HG03460 (cell line): Measurements from ENCODE around the gene BCAN.

ENCODE experiments used
- ATAC-seq: cut with Tn5 transposase; IDR thresholded peaks from one replicate; pipeline ENCODE4 v1.9.1; 2021; ENCODE audit not compliant: unreplicated experiment

The BCAN gene

DNA sequence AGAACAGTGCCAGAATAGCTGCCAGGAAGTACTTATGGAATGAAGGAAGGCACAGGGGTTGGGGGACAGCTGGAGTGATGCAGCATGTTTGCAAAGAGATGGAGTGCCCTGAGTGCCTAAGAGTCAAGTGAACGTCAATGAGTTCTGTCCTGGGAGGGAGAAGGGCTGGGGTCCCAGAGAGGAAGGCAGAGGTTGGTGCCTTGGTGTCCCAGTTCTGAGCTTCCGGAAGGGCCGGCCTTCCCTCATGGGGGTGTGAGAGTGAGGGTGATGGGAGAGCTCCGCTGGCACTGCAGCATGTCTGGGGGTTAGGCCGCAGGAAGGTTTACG is 17.7 kb downstream of the BCAN start:
- no peak for ATAC-seq

DNA sequence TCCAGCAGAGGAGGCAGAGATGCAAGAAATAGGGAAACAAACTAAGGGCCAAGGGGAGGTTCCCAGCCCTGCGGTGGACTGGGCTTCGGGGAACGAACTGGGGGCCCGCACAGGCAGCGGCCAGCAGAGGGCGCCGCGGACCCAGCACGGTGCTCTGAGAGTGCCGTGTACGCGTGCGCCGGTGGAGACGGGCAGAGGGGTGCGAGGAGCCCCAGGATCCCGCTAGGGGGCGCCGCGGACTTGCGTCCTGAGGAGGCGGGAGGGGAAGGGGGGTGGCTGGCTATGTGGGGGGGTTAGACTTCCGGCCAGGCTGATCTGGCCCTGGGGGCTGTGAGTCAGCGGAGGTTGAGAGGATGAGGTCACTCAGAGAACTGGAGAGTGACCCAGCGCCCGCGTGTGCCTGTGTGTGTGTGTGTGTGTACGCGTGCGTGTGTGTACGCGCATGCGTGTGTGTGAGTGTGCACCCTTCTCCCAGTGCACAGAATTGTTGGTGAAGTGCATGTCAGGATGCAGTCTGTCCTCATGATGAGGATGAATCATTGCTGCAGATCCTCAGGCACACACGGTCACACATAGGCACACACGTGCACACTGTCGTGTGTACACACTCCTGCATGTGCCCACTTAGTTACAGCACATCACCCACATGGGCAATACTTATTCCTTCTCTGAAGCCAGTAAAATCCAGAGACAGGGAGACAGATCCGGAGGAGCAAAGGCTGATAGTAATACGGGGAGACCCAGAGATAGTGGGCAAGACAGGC is 18.3 kb downstream of the BCAN start:
- ATAC-seq, result peak; percentile 62

DNA sequence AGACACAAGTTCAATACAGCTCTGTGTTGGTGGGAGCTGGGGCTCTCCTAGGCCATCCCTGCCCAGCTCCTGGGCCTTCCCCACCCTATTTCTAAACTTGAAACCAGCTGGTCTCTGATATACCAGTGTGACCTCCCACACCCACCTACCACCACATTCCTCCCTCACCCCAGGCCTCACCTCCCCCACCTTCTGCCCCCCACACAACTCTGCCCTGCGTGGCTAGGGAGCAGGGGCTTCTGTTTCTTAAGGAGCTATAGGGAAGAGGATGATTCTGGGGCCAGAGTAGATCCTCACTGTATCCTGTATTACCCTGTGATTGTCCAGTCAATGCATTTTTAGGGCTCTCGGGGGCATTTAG is 18.8 kb downstream of the BCAN start:
- peak; percentile 11 for ATAC-seq

DNA sequence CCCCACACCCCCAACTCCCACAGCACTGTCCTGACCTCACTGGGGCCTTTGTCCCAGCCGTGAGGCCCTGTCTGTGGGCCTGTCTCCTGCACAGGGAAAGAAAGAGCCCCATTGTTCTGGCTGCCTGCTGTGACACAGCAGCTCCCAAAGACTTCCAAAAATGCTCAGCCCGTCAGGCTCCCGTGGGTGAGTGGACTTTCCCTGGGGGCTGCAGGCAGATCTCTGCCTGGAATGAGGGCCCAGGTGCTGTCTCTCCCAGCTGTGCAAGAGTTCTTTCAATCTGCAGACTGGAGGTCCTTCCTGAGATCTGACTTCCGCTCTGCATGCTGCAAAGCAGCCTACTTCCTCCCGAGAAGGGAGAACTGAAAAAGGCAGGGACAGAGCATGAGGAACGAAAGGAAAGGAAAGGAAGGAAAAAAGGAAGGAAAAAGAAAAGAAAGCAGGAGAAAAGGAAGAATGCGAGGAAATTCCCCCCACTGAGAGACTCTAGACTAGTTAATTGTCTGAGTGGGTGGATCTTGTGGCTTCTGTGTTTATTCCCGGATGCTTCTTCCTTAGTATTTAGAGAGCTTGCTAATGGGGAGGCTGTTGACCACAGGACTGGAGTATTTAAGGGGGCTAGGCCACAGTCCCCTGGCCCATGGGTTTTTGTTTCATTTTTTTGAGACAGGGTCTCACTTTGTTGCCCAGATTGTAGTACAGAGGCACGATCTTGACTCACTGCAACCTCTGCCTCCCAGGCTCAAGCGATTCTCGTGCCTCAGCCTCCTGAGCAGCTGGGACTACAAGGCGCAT is 20.3 kb downstream of the BCAN start:
- no peak for ATAC-seq

DNA sequence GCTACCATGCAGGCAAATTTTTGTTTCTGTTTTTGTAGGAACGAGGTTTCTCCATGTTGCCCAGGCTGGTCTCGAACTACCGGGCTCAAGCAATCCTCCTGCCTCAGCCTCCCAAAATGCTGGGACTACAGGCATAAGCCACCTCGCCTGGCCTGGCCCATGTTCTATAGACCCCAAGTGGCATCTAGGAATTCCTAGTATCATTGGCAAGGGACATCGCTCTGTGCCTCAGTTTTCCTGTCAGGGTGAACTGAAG is 20.8 kb downstream of the BCAN start:
- ATAC-seq, result no peak

DNA sequence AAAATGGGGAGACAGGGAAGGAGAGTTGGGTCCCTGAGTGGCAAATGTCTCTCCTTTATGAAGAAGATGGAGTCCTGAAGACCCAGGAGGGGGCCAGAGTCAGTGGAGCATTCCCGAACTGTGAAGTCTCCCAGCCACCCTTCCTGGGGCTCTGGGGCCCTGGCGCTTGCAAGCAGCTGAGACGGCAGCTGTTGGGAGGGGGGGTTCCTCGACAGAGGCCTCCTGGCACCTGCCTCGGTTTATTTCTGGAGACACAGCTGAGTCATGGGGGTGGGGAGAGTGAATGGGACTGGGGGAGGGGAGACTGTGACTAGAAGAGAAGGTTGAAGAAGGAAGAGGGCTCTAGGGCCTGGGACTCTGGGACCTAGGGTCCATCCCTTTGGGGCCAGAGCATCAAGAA is 21.3 kb downstream of the BCAN start:
- no peak for ATAC-seq

DNA sequence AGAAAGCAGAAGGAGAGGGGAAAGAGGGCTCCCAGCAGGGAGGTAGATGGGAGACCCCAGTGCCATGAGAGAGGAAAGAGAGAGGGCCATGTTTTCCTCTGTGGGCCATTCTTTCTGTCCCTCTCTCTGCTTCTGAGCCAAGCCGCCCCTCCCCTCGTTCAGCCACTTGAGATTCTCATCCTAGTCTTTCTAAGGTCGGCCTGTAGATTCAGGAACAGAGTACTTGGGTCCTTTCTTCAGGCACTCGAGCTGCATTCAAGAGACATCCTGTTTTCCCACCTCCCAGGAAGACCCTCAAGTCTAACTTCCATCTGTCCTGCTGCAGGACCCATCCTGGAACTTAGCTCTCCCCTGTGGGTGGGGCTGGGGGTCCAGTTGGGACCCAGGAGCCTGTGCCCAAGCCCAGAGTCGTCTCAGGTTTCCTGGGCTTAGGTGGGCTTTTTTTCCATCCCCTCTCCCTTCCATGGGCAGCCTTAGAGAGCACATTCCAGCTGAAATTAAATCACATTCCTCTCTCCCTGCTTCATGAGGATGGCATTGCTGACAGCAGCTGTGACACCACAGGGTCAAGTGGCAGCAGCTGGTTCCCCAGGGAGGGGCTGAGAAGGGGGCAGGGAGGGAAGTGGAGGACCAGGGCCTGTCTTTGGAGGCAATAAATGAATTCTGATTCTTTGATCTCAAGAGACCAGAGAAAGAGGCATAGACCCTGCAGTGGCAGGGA is 22.3 kb downstream of the BCAN start:
- no peak for ATAC-seq

DNA sequence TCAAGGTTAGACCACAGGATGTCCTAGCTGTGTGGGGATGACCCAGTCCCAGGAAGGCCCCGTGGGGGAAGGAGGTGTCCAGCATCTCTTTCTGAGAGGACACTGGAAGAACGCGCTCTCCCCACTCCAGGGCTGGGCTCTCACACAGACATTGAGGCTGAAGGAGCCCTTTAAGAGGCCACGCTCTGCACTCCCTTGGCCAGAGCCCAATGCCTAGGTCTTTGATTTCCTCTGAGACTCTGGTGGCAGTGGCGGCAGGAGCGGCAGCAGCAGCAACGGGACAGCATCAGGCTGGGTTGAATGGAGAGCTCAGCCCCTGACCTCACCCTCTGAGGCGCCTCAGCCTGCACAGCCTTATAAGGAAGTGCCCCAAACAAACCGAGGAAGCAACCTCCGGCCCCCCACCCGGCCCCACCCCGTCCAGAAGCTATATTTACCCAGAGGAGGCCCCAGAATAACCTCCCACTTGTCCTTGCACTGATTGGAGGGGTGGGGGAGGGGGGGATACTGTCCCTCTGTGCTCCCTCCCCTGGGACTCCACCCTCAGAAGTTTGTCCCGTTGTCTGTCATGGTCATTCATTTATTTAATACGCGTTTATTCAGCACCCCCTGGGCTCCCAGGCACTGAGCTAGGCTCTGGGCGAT is 23.0 kb downstream of the BCAN start:
- no peak for ATAC-seq

DNA sequence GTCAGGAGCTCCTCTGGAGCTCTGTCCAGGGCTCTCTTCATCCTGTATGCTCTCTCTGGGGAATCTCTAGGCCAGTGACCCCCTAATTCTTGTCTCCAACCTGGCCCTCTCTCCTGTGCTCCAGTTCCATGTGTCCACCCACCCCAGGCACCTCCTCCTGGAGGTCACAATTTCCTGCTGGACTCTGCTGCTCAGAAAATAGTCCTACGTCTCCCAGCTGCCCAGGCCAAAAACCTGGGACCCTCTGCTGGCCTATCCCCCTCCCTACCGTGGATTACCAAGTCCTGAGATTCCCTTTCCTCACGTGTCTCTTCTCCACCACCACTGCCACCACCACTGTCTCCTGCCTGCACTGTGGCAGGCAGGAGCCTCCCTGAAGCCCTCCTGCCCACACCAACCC is 23.6 kb downstream of the BCAN start:
- ATAC-seq, result no peak

DNA sequence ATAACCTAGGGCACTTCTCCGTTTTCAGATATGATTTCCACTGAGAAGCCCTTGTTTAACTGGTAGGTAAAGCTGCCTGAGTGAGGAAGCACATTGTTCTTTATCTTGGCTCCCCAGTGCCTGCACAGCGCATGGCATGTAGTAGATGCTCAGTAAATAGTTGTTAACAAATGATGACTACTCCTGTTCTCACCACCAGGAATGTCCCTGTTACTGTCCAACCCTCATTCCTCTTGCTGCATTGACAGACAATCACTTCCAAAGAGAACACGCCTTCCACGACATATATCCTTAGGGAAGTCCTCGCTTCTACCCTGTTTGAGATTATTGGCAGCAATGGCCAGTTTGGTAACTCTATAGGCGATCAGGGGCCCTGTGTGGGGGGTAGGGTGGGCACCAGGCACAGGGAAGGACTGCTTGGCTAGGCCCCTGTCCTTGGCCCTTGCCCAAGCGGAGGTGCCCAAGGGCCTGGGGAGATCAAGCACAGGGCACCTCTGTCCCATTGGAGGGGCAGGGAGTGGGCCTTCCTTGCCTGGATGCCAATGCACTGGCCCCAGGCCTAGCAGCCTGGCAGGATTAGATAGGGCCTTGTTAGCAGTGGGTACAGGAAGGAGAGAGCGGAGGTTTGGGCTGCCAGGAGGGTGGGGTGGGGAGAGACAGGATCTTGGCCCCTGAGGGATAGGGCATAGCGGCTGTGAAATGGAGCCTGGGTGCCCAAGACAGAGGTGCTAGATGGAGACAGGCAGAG is 25.1 kb downstream of the BCAN start:
- no peak for ATAC-seq

DNA sequence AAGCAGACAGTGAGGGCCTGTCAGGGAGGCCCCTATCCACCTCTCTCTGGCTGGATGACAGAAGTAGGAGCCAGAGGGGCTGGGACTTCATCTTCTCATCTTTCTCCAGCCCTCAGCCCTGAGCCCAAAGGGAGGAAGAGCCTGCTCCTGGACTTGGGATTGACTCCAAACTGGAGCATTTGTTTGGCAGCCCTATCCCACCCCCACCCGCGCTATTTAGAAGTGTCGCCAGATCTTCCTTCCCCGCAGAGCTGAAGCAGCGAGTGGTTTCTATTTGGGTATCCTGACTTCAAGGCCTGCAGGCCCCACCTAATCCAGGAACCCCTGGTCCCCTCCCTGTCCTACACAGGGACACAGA is 25.7 kb downstream of the BCAN start:
- no peak for ATAC-seq

DNA sequence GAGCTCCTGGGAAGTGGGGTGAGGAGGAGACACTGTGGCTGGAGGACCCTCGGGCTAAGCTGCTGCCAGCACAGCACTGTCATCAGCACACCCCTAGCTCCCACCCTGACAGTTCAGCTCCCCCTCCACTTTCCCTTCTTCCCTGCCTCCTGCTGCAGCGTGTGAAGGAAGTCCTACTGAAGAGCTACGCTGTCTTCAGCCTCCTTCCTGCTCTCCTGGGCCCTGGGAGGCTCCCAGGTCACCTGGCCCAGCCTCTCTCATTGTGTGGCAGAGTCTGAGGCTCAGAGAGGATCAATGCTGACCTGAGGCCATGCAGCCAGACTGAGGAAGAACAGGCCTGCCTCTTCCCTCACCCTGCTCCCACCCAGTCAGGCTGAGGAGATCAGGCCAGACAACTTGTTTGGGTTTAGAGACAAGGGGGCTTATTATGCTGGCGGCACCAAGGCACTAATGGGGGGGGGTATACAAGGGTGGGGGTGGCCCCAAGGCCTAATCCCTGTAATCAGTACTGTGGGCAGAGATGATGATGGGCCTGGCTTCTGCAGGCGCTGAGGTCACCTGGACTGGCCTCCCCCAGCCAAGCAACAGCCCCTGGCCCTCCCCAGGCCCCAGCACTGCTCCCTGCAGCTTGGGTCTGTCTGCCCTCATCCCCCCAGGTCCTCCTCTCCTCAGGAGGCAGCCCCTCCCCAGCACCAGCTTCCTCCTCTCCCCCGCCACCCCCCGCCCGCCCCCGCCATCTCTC is 26.2 kb downstream of the BCAN start:
- no peak for ATAC-seq

DNA sequence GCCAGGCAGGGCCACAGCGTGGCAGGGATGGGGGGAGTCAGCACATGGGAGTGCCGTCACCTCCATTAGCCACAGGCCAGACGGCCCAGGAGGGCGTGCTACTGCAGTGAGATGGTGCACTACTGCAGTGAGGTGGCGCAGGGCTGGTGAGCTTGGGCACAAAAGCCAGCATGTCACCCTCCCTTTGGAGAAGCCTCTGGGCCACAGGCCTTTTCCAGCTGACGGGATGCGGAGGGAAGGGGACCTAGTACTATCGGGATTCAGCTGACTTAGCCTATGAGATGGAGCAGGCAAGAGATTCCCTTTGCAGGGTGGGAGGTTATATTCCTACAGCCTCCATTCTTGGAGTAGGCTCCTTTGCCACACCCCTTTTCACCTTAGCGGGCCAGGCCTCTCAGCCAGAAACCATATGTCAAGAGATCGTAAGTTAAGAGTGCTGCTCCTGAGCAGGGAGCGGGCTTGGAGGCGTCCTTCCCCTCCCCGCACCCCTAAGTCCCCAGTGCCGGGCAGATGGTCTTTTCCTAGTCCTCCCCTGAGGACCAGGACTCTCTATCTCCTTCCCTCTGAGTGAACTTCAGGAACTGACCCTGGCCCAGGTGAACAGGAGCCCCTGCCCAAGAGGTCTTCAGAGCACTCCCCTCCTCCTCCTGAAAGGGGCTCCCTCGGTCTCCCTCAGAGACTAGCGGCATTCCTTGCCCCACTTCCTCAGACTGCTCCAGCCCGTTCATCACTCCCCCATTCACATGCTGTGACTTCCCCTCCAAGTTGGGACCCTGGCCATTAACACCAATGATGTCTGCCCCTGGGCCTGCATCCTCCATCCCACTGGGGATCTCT is 27.1 kb downstream of the BCAN start:
- no peak for ATAC-seq

DNA sequence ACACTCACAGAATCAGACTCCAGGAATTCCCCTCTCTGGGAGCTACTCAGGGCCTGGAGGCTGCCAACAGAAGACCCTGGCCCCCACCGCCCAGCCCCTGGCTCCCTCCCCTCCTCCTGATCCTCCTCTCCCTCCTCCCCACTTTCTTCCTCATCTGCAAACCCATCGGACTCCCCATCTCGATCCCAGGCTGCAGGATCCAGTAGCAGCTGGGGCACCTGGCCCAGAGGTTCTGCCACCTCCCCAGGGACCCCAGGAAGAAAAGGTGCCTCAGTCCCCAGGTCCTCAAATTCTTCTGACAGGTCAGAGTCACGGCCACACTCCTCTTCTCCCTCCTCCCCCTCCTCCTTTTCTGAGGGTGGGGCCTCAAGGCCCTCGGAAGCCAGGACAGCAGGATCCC is 27.9 kb downstream of the BCAN start:
- ATAC-seq, result no peak

DNA sequence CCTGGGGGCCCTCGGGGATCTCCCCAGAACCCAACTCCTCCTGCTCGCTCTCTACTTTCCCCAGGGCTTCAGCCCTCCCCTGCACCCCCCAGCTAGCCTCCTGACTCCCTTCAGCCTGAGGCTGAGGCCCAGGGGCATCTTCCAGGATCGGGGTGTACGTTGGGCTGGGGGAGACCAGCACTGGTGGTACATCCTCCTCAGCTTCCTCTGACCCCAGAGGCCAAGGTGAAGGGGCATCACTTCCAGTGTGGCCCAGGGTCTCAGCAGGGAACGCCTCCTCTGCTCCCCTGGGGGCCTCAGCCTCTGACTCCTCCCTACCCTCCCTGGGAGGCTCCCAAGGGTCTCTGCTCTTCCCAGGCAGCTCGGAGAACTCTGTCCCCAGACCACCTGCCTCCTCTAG is 28.4 kb downstream of the BCAN start:
- ATAC-seq, result no peak

DNA sequence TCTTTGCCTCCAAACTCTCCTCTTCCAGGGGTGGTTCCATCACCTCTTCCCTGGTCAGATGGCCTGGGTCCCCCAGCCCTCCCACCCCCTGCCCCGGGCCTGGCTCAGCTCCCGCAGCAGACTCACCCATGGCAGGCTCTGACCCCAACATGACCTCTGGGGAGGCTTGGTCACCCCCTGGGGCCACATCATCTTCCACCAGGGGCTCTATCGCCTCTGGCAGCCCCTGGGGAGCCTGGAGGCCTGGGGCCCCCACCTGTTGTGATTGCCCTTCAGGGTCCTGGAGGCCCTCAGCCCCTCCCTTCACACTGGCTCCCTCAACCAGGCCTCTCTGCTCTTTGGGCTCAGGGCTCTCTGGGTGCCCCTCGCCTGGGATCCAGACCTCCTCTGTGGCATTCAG is 28.9 kb downstream of the BCAN start:
- no peak for ATAC-seq

DNA sequence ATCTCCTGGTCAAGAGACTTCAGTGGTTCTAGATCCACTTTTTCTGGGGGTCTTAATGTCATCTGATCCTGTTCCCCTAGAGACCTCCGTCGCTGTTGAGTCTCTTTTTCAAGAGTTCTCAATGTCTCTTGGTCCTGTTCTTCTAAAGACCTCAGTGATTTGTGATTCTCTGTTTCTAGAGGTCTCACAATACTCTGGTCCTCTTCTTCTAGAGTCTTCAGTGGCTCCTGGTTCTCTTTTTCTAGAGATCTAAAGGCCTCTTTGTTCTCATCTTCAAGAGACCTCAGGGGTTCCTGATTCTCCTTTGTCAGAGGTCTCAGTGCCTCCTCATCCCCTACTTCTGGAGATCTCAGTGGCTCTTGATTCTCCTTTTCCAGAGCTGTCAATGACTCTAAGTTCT is 29.9 kb downstream of the BCAN start:
- ATAC-seq, result no peak

DNA sequence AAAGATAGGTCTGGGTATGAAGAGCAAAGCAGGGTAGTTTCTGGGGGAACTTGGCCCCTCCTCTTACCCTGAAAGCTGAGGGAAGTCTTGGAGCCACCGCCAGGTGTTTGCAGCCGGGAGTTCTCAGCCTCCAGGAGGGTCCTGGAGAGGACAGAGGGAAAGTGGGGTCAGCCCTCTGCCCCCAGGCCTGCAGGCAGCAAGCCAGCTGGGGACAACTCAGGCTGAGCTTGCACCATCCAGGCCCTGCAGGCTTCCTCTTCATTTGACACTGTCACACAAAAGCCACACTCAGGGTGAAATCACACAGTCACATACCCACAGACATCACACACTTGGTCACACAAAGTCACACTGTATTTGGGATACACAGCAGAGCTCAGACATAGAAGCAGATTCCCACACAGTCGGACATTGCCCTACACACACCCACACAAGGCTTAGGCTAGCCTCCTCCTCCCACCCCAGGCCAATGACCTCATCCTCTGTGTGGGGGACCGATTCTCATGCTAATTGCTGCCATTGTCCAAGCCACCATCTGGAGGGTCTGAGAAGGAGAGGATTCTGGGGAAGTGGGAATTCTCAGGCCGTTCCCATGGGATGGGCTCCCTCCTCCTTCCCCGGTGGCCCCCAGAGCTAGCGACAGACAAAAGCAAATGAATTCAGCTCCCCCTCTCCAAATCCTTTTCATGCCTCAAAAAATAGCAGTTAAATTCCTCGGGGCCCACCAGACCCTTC is 31.6 kb downstream of the BCAN start:
- no peak for ATAC-seq
